ENCODE data around the gene ZMPSTE24.

DNA sequence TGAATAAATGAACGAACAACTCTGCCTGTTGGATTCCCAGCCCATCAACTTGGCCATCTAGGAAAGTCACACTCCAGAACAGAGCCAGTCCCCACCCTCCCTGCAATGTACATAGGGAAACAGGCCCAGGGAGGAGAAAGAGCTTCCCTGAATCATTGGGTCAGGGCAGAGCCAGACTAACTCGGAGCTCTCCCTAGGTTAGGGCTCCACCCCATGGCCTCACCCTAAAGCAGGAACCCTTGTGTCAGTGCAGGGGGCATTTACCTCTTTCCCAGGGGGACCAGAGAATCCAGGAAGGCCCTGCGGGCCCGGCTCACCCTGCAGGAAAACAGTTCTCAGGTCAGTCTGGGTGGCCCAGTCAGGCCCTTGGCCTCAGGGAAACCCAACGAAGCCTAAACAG lies 47.4 kb downstream of the ZMPSTE24 start:
- TF ChIP-seq, protein P1, sequence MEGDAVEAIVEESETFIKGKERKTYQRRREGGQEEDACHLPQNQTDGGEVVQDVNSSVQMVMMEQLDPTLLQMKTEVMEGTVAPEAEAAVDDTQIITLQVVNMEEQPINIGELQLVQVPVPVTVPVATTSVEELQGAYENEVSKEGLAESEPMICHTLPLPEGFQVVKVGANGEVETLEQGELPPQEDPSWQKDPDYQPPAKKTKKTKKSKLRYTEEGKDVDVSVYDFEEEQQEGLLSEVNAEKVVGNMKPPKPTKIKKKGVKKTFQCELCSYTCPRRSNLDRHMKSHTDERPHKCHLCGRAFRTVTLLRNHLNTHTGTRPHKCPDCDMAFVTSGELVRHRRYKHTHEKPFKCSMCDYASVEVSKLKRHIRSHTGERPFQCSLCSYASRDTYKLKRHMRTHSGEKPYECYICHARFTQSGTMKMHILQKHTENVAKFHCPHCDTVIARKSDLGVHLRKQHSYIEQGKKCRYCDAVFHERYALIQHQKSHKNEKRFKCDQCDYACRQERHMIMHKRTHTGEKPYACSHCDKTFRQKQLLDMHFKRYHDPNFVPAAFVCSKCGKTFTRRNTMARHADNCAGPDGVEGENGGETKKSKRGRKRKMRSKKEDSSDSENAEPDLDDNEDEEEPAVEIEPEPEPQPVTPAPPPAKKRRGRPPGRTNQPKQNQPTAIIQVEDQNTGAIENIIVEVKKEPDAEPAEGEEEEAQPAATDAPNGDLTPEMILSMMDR (IDR thresholded peaks at IDR 0.05), result no peak
- no peak for TF ChIP-seq POLR2A (IDR thresholded peaks at IDR 0.05)

All from lower leg skin (tissue), 3 donors.